ENCODE data around the gene RAPGEF2. TPM values are rescaled to one million over a fixed set of nuclear protein-coding genes. Genes with fewer than 3 reads are reported as not detected.

The RAPGEF2 gene
- total and polyA plus RNA-seq, 4 donors, result 9.4 to 51.3 (median 31.9) TPM

GRCh38 chr4:159401791-159402380 lies 299.0 kb downstream of the RAPGEF2 start:
- Histone ChIP-seq H3K4me1 (ENCODE audit: control insufficient read depth in 1 of 2, insufficient read depth in 2 of 2, low read length in 2 of 2) (peaks cover 5 to 6% of the 10 kb centered on the region in 2 donors), H3K27me3 (ENCODE audit: control insufficient read depth in 1 of 2, insufficient read depth in 2 of 2, low read length in 1 of 2) (no peaks in the 10 kb centered on the region), H3K9me3 (ENCODE audit: control insufficient read depth, low read length) (no peaks in the 10 kb centered on the region), H3K36me3 (ENCODE audit: control insufficient read depth in 1 of 2, insufficient read depth in 2 of 2, low read length in 1 of 2) (no peaks in the 10 kb centered on the region), H3K4me3 (ENCODE audit: low read length in 2 of 2) (no peak overlapping the region), H3K27ac (ENCODE audit: low read depth in 1 of 2, low read length in 2 of 2) (no peak overlapping the region)
- ATAC-seq (ENCODE audit: low FRiP score) (no peak), DNase-seq (no peak)
- intact Hi-C loops (cut with DNase I), result no loop called here
- WGBS, 2 donors, result 81 to 85% methylated on average over 6 of the region's 6 CpGs

Small RNA genes lying within 50 kb of the gene (microRNA-seq; reads per million reads assigned to microRNA genes)
- gene MIR3688-1, result 0 reads per million in 2 donors
- gene MIR3688-2, result 0 reads per million in 2 donors
